ENCODE results near the gene FBXO11.

GRCh38 chr2:47808614-47809013 lies 97.7 kb downstream of the FBXO11 start:
- TF ChIP-seq POLR2A (IDR thresholded peaks at IDR 0.05): no peak
- TF ChIP-seq, protein P1, sequence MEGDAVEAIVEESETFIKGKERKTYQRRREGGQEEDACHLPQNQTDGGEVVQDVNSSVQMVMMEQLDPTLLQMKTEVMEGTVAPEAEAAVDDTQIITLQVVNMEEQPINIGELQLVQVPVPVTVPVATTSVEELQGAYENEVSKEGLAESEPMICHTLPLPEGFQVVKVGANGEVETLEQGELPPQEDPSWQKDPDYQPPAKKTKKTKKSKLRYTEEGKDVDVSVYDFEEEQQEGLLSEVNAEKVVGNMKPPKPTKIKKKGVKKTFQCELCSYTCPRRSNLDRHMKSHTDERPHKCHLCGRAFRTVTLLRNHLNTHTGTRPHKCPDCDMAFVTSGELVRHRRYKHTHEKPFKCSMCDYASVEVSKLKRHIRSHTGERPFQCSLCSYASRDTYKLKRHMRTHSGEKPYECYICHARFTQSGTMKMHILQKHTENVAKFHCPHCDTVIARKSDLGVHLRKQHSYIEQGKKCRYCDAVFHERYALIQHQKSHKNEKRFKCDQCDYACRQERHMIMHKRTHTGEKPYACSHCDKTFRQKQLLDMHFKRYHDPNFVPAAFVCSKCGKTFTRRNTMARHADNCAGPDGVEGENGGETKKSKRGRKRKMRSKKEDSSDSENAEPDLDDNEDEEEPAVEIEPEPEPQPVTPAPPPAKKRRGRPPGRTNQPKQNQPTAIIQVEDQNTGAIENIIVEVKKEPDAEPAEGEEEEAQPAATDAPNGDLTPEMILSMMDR (IDR thresholded peaks at IDR 0.05): no peak
